ENCODE data around the gene ARGFX.

DNA sequence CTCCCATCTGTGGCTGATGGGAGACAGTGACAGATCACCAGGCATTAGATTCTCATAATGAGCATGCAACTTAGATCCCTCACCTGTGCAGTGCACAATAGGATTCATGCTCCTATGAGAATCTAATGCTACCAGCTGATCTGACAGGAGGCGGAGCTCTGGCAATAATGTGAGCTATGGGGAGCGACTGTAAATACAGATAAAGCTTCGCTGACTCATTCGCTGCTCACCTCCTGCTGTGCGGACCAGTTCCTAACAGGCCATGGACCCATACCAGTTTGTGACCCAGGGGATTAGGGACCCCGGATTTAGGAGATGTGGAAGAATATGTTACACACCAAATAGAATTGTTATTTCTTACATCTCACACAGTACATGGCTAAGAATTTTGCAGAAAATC, 6.7 kb downstream of the ARGFX start:
- TF ChIP-seq, protein P1, sequence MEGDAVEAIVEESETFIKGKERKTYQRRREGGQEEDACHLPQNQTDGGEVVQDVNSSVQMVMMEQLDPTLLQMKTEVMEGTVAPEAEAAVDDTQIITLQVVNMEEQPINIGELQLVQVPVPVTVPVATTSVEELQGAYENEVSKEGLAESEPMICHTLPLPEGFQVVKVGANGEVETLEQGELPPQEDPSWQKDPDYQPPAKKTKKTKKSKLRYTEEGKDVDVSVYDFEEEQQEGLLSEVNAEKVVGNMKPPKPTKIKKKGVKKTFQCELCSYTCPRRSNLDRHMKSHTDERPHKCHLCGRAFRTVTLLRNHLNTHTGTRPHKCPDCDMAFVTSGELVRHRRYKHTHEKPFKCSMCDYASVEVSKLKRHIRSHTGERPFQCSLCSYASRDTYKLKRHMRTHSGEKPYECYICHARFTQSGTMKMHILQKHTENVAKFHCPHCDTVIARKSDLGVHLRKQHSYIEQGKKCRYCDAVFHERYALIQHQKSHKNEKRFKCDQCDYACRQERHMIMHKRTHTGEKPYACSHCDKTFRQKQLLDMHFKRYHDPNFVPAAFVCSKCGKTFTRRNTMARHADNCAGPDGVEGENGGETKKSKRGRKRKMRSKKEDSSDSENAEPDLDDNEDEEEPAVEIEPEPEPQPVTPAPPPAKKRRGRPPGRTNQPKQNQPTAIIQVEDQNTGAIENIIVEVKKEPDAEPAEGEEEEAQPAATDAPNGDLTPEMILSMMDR (IDR thresholded peaks at IDR 0.05) = no peak
- TF ChIP-seq POLR2A (IDR thresholded peaks at IDR 0.05; ENCODE audit: low read depth) = no peak

Measured in esophagus muscularis mucosa (tissue), 3 donors.